ENCODE data around the gene SH3YL1. TPM values are rescaled to one million over a fixed set of nuclear protein-coding genes. Genes with fewer than 3 reads are reported as not detected.
A peak's percentile ranks its signal among the peaks of the same experiment; 100 is the strongest.

Gene SH3YL1
- total RNA-seq, 1 donor from 2014 or later = 71.0 TPM

DNA sequence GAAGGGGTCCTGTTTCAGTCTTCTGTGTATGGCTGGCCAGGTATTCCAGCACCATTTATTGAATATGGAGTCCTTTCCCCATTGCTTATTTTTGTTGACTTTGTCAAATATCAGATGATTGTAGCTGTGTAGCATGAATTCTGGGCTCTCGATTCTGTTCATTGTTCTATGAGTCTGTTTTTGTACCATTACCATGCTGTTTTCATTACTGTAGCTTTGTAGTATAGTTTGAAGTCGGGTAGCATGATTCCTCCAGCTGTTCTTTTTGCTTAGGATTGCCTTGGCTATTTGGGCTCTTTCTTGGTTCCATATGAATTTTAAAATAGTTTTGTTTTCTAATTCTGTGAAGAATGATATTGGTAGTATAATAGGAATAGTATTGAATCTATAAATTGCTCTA, 6.0 kb downstream of the SH3YL1 start:
- DNase-seq = no peak

GRCh38 chr2:257429-257828, 6.4 kb downstream of the SH3YL1 start:
- DNase-seq = no peak

GRCh38 chr2:256094-256493, 7.7 kb downstream of the SH3YL1 start:
- DNase-seq = no peak

DNA sequence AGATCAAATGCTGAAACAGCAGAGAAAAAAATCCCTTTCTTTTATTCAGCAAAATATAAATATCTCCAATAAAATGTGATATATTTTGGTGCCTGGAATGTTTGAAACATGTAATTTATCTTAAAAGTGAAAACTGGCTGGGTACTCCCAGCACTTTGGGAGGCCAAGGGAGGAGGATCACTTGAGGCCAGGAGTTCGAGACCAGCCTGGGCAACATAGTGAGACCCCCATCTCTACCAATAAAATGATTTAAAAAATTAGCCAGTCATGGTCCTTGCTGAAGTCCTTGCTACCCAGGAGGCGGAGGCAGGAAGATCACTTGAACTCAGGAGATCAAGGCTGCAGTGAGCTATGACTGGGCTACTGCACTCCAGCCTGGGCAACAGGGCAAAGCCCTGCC, 8.6 kb downstream of the SH3YL1 start:
- DNase-seq = no peak

GRCh38 chr2:254241-254640, 9.6 kb downstream of the SH3YL1 start:
- peak; percentile 5 for DNase-seq

- no peak for DNase-seq
Observed at GRCh38 chr2:253202-253638, 10.6 kb downstream of the SH3YL1 start.

GRCh38 chr2:252001-252602, 11.7 kb downstream of the SH3YL1 start:
- no peak for DNase-seq

DNA sequence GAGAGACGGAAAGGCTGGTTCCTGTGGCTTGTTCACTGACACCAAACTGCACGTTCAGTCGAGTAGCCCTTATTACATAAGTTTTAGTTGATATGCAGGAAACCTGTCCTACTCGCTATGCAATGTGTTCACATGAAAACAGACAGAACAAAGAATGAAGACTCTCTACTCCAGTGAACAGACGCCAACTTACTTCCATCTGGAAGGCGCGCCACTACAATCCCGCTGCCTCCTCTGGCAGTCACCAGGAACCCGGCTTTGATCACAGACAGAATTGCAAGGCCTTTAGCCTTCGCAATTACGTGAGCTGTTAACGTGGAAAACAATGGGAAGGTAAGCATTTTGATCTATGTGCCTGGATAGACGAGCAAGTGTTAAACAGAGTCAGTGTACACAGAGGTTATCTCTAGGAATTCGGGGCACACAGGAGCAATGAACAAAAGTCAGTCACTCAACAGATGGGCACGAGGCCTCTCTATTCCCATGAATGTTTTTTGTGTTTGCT, 14.2 kb downstream of the SH3YL1 start:
- no peak for DNase-seq

DNA sequence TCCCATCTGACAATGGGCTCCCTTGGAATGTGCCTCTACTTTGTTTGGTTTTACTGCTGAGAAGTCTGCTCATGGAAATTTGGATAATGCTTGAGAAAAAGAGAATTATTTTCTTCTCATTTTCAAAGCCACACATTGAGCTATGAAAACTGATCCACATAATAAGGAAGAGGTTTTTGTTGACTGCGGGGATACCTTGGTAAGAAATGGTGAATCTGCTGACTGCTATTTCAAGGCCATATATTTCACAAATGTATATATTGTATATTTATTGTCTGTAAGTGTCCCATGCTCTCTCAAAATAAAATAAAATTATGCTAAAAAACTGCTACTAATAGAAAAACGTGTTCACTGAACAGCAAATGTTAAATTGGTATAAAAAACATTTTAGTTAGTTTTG, 15.1 kb downstream of the SH3YL1 start:
- DNase-seq = no peak

- peak; percentile 52 for DNase-seq
Observed at GRCh38 chr2:246489-247144, 17.2 kb downstream of the SH3YL1 start.

DNA sequence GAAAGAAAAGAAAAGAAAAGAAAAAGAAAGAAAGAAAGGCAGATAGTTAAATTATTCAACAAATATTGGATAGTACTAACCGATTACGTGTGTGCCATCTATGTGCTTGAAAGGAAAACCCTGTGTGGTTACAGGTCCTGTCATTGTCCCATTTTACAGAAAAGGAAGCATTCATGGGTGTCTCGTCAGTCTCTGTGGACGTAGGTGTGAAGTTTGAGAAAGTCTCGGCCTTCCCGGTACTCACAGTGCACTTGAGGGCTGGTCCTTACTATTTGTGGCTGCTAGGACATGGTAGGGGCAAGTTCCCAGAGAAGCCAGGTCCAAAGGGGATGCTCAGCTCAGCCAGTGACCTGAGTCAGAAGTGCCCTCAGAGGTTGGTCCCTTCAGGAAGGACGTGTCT, 19.3 kb downstream of the SH3YL1 start:
- DNase-seq = no peak

- no peak for DNase-seq
Observed at GRCh38 chr2:238869-239268, 25.0 kb downstream of the SH3YL1 start.

GRCh38 chr2:238431-238830, 25.4 kb downstream of the SH3YL1 start:
- no peak for DNase-seq

GRCh38 chr2:237878-238277, 26.0 kb downstream of the SH3YL1 start:
- no peak for DNase-seq

GRCh38 chr2:236993-237539, 26.8 kb downstream of the SH3YL1 start:
- DNase-seq = no peak

DNA sequence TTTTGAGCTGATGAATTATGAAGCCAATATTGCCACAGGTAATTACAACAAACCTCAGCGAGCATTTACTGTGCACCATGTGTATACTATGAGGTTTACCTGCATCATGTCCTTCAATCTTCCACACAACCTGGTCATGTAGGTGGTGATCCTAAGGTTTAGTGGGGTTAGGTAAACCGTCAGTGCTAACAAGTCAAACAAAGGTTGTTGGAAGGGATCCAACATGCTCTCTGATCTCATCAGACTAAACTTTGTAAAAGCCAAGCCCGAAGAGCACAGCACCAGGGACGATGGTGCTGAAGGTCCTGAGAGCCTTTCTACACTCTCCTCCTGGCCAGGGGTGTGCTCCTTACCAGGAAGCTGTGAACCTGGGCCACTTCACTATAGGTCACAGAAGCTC, 29.4 kb downstream of the SH3YL1 start:
- no peak for DNase-seq

DNA sequence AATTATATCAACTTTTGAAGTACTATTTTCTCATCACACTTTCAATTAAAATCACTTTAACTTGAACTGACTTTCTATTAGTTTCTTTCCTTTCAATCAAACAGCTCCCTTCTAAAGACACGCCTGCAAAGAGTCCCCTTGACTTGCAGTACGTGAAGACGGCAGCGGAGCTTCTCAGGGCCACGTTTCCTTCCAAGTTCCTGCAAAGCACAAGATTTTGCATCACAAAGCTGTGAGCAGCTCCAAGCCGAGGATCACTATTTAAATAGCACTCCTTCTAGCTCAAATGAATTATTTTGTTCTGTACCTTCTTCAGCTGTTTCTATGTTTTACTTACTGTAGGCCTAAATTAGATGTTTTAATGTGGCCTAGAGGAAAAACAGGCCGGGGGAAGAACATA, 30.8 kb downstream of the SH3YL1 start:
- DNase-seq = no peak

DNA sequence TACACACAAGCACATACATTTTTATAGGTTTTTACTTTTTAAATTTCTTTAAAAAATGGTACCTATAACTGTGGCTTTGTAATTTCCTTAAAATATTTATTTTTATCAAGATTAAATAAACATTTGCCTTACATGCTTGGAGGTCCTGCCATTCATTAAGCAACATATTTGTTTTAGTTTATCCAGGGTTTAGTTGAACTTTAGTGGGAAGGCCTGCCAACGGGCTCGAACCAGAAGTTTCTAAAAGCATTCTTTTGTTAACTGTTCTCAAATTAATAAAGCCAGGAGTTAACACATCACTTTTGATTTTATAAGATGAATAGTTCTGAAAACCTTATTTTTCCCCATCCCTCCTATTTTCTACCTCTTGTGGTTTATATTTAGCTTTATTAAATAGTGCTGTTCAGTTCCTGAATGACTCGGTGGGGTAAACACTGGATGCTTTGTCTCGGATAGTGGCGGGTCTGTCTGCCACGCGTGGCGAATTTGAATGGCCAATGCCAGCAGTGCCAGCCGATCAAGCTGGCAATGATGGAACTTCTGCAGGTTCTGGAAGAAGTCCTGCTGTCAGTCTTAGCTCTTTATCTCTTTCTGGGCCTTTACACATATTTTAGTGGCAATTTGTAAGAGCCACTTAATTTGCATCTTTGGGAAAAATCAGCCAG, 32.2 kb downstream of the SH3YL1 start:
- DNase-seq = no peak

- DNase-seq = no peak
Observed at GRCh38 chr2:228518-229278, 35.1 kb downstream of the SH3YL1 start.

GRCh38 chr2:228115-228514, 35.7 kb downstream of the SH3YL1 start:
- DNase-seq = no peak

DNA sequence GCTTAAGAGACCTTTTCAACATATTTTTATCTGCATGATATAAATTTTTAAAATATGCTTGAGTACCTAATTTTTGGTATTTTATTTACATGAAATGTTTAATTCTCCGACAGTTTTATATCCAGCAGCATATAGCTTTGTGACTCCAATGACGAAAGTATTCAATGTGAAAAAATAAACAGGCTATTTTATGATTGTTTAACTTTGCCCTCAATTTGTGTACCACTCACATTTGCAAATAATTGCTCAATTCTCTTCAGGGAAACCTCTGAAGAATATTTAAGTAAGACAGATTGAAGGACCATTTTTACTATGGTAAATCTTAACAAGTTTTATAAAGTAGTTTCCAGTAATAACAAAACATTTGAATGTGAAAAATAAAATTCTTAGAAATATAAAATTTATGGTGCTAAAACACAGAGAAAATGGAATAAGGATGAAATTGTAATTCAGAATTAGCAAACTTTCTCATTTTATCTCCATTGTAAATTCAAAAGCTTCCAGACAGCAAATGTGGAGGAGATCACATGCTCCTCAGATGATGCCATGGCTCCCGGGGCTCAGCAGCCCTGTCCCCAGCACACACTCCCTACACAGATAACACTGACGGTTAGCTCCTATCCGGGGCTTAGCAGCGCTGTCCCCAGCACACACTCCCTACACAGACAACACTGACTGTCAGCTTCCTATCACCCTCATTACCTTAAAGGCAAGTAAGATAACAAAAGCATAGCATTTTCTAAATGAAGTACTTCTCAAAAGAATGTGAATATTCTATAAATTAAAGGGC, 39.7 kb downstream of the SH3YL1 start:
- DNase-seq = no peak

GRCh38 chr2:223451-223850, 40.4 kb downstream of the SH3YL1 start:
- DNase-seq = no peak

All from tongue (tissue), 2 donors.